Caki2 (cell line): ENCODE measurements around the gene VSTM5. TPM values are rescaled to one million over a fixed set of nuclear protein-coding genes. Genes with fewer than 3 reads are reported as not detected.

Source experiments
- DNase-seq: peaks from one replicate; pipeline ENCODE4 v3.0.0-alpha.2; 2015; ENCODE audit warnings: low read depth
- in situ Hi-C: cut with HindIII; loops from 2 replicates; pipeline ENCODE4 v1.10.0; 2016; ENCODE audit warnings: low sequenced_read_pairs, low pct_unique_long_range_greater_than_20kb, mixed read lengths
- total RNA-seq: library from RNA; depleted of rRNA; stranded (reverse); fragments of >200 nt; shearing (Covaris generic); gene quantifications from 2 replicates; pipeline ENCODE4 v1.2.3, GENCODE V29; 2014; ENCODE audit warnings: low replicate concordance

VSTM5 gene
- total RNA-seq, 1 experiment from 2014 or later = not detected

- no peak for DNase-seq
- in situ Hi-C loops = no loop called here
Observed at GRCh38 chr11:93845181-93846092, 5.0 kb downstream of the VSTM5 start.

GRCh38 chr11:93844568-93844967, 5.8 kb downstream of the VSTM5 start:
- no peak for DNase-seq
- in situ Hi-C loops = no loop called here

GRCh38 chr11:93843906-93844305, 6.5 kb downstream of the VSTM5 start:
- no peak for DNase-seq
- in situ Hi-C loops = no loop called here

GRCh38 chr11:93842461-93842860, 8.0 kb downstream of the VSTM5 start:
- no peak for DNase-seq
- in situ Hi-C loops = no loop called here

- in situ Hi-C loops = no loop called here
- DNase-seq = no peak
Observed at GRCh38 chr11:93842034-93842433, 8.4 kb downstream of the VSTM5 start.

GRCh38 chr11:93841446-93841845, 9.0 kb downstream of the VSTM5 start:
- in situ Hi-C loops = no loop called here
- no peak for DNase-seq

GRCh38 chr11:93840981-93841380, 9.4 kb downstream of the VSTM5 start:
- in situ Hi-C loops = no loop called here
- no peak for DNase-seq

- no peak for DNase-seq
- in situ Hi-C loops = no loop called here
Observed at GRCh38 chr11:93840180-93840579, 10.2 kb downstream of the VSTM5 start.

- in situ Hi-C loops = no loop called here
Observed at GRCh38 chr11:93838967-93839366, 11.5 kb downstream of the VSTM5 start.

GRCh38 chr11:93832780-93833179, 17.6 kb downstream of the VSTM5 start:
- DNase-seq = no peak
- in situ Hi-C loops = no loop called here

More at GRCh38 chr11:93838967-93839366, 11.5 kb downstream of the VSTM5 start:
- DNase-seq = no peak

GRCh38 chr11:93831343-93832127, 18.9 kb downstream of the VSTM5 start:
- in situ Hi-C loops = no loop called here
- no peak for DNase-seq

GRCh38 chr11:93829598-93829997, 20.8 kb downstream of the VSTM5 start:
- in situ Hi-C loops = no loop called here
- no peak for DNase-seq

- in situ Hi-C loops = no loop called here
- DNase-seq = no peak
Observed at GRCh38 chr11:93827363-93827762, 23.1 kb downstream of the VSTM5 start.

GRCh38 chr11:93823210-93823609, 27.2 kb downstream of the VSTM5 start:
- no peak for DNase-seq
- in situ Hi-C loops = no loop called here

GRCh38 chr11:93822359-93822758, 28.1 kb downstream of the VSTM5 start:
- in situ Hi-C loops = no loop called here
- DNase-seq = peak; percentile 45

- no peak for DNase-seq
- in situ Hi-C loops = no loop called here
Observed at GRCh38 chr11:93821617-93822016, 28.8 kb downstream of the VSTM5 start.

- in situ Hi-C loops = no loop called here
- no peak for DNase-seq
Observed at GRCh38 chr11:93820847-93821246, 29.6 kb downstream of the VSTM5 start.

- no peak for DNase-seq
- in situ Hi-C loops = no loop called here
Observed at GRCh38 chr11:93819966-93820695, 30.3 kb downstream of the VSTM5 start.
